H9 (cell line): ENCODE data around the gene EPN3. TPM values are rescaled to one million over a fixed set of nuclear protein-coding genes. Genes with fewer than 3 reads are reported as not detected.

Experiments
- DNase-seq: peaks from one replicate; pipeline ENCODE4 v3.0.0-alpha.2; 2017
- H2AFZ ChIP-seq: one replicate; pipeline ENCODE4 v1.6.1; 2013; ENCODE audit warnings: mild to moderate bottlenecking, low read length, control low read depth, moderate library complexity
- H2AK5ac ChIP-seq: 2 replicates; pipeline ENCODE4 v1.6.1; 2013; ENCODE audit warnings: low read length, control low read depth, mixed read lengths; ENCODE audit not compliant: insufficient read length
- H2BK120ac ChIP-seq: one replicate; pipeline ENCODE4 v1.6.1; 2013; ENCODE audit warnings: low read depth, mild to moderate bottlenecking, low read length, control low read depth, inconsistent platforms; ENCODE audit not compliant: poor library complexity, severe bottlenecking
- H2BK12ac ChIP-seq: 2 replicates; pipeline ENCODE4 v1.6.1; 2013; ENCODE audit warnings: low read length, control low read depth, mixed read lengths, low read depth; ENCODE audit not compliant: insufficient read length
- H2BK15ac ChIP-seq: 2 replicates; pipeline ENCODE4 v1.6.1; 2013; ENCODE audit warnings: low read depth, low read length, control low read depth
- H2BK20ac ChIP-seq: one replicate; pipeline ENCODE4 v1.6.1; 2013; ENCODE audit warnings: low read depth, mild to moderate bottlenecking, low read length, control low read depth, inconsistent platforms; ENCODE audit not compliant: poor library complexity, severe bottlenecking
- H2BK5ac ChIP-seq: 2 replicates; pipeline ENCODE4 v1.6.1; 2013; ENCODE audit warnings: low read length, control low read depth, mixed read lengths; ENCODE audit not compliant: insufficient read length
- H3K14ac ChIP-seq: 2 replicates; pipeline ENCODE4 v1.6.1; 2013; ENCODE audit warnings: low read length, control low read depth; ENCODE audit not compliant: insufficient read depth
- H3K18ac ChIP-seq: 2 replicates; pipeline ENCODE4 v1.6.1; 2013; ENCODE audit warnings: low read depth, mild to moderate bottlenecking, mixed read lengths, low read length, control low read depth; ENCODE audit not compliant: insufficient read length
- H3K23ac ChIP-seq: 2 replicates; pipeline ENCODE4 v1.6.1; 2013; ENCODE audit warnings: low read length, control low read depth, mixed read lengths, low read depth; ENCODE audit not compliant: insufficient read length
- H3K23me2 ChIP-seq: 2 replicates; pipeline ENCODE4 v1.6.1; 2013; ENCODE audit warnings: low read depth, mild to moderate bottlenecking, mixed read lengths, low read length, control low read depth; ENCODE audit not compliant: insufficient read length, poor library complexity, severe bottlenecking
- H3K27ac ChIP-seq: 2 replicates; pipeline ENCODE4 v1.5.1; 2013; ENCODE audit warnings: low read length, control low read depth, mixed read lengths, low read depth; ENCODE audit not compliant: insufficient read length
- H3K27me3 ChIP-seq: 2 replicates; pipeline ENCODE4 v1.6.1; 2013; ENCODE audit warnings: low read length, control low read depth, inconsistent platforms; ENCODE audit not compliant: insufficient read depth
- H3K4ac ChIP-seq: 2 replicates; pipeline ENCODE4 v1.6.1; 2013; ENCODE audit warnings: low read depth, mild to moderate bottlenecking, control low read depth, inconsistent platforms, low read length, moderate library complexity
- H3K4me1 ChIP-seq: 2 replicates; pipeline ENCODE4 v1.6.1; 2013; ENCODE audit warnings: low read length, control low read depth, inconsistent platforms; ENCODE audit not compliant: insufficient read depth
- H3K4me2 ChIP-seq: 2 replicates; pipeline ENCODE4 v1.6.1; 2013; ENCODE audit warnings: low read length, control low read depth, mixed read lengths; ENCODE audit not compliant: insufficient read length, insufficient read depth
- H3K56ac ChIP-seq: 2 replicates; pipeline ENCODE4 v1.6.1; 2013; ENCODE audit warnings: low read depth, mild to moderate bottlenecking, mixed read lengths, low read length, control low read depth; ENCODE audit not compliant: insufficient read length
- H3K79me1 ChIP-seq: 2 replicates; pipeline ENCODE4 v1.6.1; 2013; ENCODE audit warnings: low read depth, mild to moderate bottlenecking, moderate library complexity, low read length, control low read depth, inconsistent platforms; ENCODE audit not compliant: insufficient read depth, poor library complexity, severe bottlenecking
- H3K79me2 ChIP-seq: 2 replicates; pipeline ENCODE4 v1.6.1; 2013; ENCODE audit warnings: low read length, control low read depth, inconsistent platforms; ENCODE audit not compliant: insufficient read depth
- H3K9ac ChIP-seq: 2 replicates; pipeline ENCODE4 v1.6.1; 2013; ENCODE audit warnings: low read length, control low read depth, mixed read lengths; ENCODE audit not compliant: insufficient read length; ENCODE audit errors: extremely low read depth
- H3K9me3 ChIP-seq: one replicate; pipeline ENCODE4 v1.6.1; 2013; ENCODE audit warnings: low read depth, low read length, inconsistent platforms; ENCODE audit not compliant: control insufficient read depth
- H3T11ph ChIP-seq: one replicate; pipeline ENCODE4 v1.6.1; 2013; ENCODE audit warnings: mild to moderate bottlenecking, low read length, control low read depth, inconsistent platforms
- H4K20me1 ChIP-seq: one replicate; pipeline ENCODE4 v1.6.1; 2013; ENCODE audit not compliant: control insufficient read depth, insufficient read length, insufficient read depth
- H4K5ac ChIP-seq: 2 replicates; pipeline ENCODE4 v1.6.1; 2013; ENCODE audit warnings: low read depth, mild to moderate bottlenecking, mixed read lengths, low read length, control low read depth; ENCODE audit not compliant: insufficient read length
- H4K8ac ChIP-seq: replicated peaks from 2 replicates; pipeline ENCODE4 v1.6.1; 2013; ENCODE audit warnings: low read length, control low read depth, mixed read lengths, low read depth; ENCODE audit not compliant: insufficient read length
- H4K91ac ChIP-seq: 2 replicates; pipeline ENCODE4 v1.6.1; 2013; ENCODE audit warnings: low read depth, mild to moderate bottlenecking, moderate library complexity, mixed read lengths, low read length, control low read depth; ENCODE audit not compliant: insufficient read length
- H3K27ac Mint-ChIP-seq, 3 experiments: 2 replicates in 2 of 3; 3 replicates in 1 of 3; pipeline ENCODE4 v1.8.0; 2020 to 2021; ENCODE audit warnings: mixed read lengths in 3 of 3, mild to moderate bottlenecking in 1 of 3, moderate library complexity in 1 of 3
- H3K27me3 Mint-ChIP-seq: 2 replicates; pipeline ENCODE4 v1.8.0; 2021; ENCODE audit warnings: low read depth, mild to moderate bottlenecking, moderate library complexity, mixed read lengths
- H3K36me3 Mint-ChIP-seq, 3 experiments: 2 replicates in 2 of 3; 3 replicates in 1 of 3; pipeline ENCODE4 v1.8.0; 2020 to 2021; ENCODE audit warnings: low read depth in 3 of 3, mixed read lengths in 3 of 3; ENCODE audit not compliant: insufficient read depth in 1 of 3
- H3K4me1 Mint-ChIP-seq, 2 experiments: 2 replicates each; pipeline ENCODE4 v1.8.0; 2020; ENCODE audit warnings: mixed read lengths in 2 of 2
- H3K4me3 Mint-ChIP-seq, 2 experiments: 2 replicates in 1 of 2; 3 replicates in 1 of 2; pipeline ENCODE4 v1.8.0; 2020 to 2021; ENCODE audit warnings: mild to moderate bottlenecking in 2 of 2, mixed read lengths in 2 of 2, moderate library complexity in 1 of 2
- H3K9me3 Mint-ChIP-seq, 2 experiments: 2 replicates in 1 of 2; 3 replicates in 1 of 2; pipeline ENCODE4 v1.8.0; 2020; ENCODE audit warnings: mild to moderate bottlenecking in 2 of 2, mixed read lengths in 2 of 2, moderate library complexity in 1 of 2
- WGBS: extraction: QIAGEN DNeasy Blood & Tissue Kit; methylation state at CpG from one replicate; pipeline ENCODE4 v1.1.7; 2013; ENCODE audit warnings: missing lambda C conversion rate, low lambda C conversion rate, mixed read lengths; ENCODE audit not compliant: insufficient read length; ENCODE audit errors: extremely low coverage; 5-methylcytosine and 5-hydroxymethylcytosine counted together
- total RNA-seq: library from RNA; stranded (reverse); gene quantifications from 2 replicates; pipeline ENCODE4 v1.2.1, GENCODE V29; 2021
- TF ChIP-seq, protein P1 (sequence below): fragments of 200-600 bp; sonication (generic); conservative IDR thresholded peaks from 3 replicates; pipeline ENCODE4 v1.8.0; 2021; ENCODE audit warnings: antibody characterized with exemption, mild to moderate bottlenecking

The EPN3 gene
- total RNA-seq, 1 experiment from 2014 or later, result 1.9 TPM

DNA sequence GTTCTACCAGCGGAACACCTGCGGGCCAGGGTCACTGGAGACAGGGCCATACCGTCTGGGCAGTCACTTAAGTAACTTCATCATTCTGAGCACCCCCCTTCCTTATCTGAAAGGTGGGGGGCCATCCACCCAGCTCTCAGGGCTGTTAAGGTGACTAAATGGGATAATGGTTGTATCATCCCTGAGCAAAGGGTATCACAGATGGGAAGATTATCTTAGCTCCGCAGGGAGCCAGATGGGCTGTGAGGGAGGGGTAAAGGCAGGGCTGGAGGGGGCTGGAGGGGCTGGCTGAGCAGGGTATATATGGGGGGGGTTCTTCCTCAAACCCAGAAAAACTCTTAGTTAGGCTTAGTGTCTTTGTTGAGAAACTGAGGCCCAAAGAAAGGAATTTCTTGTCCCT, 25.1 kb downstream of the EPN3 start:
- TF ChIP-seq, protein P1, sequence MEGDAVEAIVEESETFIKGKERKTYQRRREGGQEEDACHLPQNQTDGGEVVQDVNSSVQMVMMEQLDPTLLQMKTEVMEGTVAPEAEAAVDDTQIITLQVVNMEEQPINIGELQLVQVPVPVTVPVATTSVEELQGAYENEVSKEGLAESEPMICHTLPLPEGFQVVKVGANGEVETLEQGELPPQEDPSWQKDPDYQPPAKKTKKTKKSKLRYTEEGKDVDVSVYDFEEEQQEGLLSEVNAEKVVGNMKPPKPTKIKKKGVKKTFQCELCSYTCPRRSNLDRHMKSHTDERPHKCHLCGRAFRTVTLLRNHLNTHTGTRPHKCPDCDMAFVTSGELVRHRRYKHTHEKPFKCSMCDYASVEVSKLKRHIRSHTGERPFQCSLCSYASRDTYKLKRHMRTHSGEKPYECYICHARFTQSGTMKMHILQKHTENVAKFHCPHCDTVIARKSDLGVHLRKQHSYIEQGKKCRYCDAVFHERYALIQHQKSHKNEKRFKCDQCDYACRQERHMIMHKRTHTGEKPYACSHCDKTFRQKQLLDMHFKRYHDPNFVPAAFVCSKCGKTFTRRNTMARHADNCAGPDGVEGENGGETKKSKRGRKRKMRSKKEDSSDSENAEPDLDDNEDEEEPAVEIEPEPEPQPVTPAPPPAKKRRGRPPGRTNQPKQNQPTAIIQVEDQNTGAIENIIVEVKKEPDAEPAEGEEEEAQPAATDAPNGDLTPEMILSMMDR, result no peak
- H2AK5ac ChIP-seq, result no peak overlapping the region
- no peaks in the 10 kb centered on the region for H3K9me3 ChIP-seq
- H3K4me2 ChIP-seq, result no peak overlapping the region
- H4K20me1 ChIP-seq, result no peaks in the 10 kb centered on the region
- Mint-ChIP-seq H3K4me1 (peaks cover 11 to 19% of the 10 kb centered on the region in 2 experiments), H3K9me3 (no peaks in the 10 kb centered on the region), H3K36me3 (no peaks in the 10 kb centered on the region), H3K27me3 (peaks cover 57% of the 10 kb centered on the region), H3K4me3 (peak overlapping the region in 1 of 2 experiments; percentile 46; a peak in 1 of 5 replicates), H3K27ac (no peak overlapping the region)
- H3K18ac ChIP-seq, result no peak overlapping the region
- H3K9ac ChIP-seq, result no peak overlapping the region
- H3K23ac ChIP-seq, result no peak overlapping the region
- H3K27me3 ChIP-seq, result peaks cover 20% of the 10 kb centered on the region
- no peak overlapping the region for H4K8ac ChIP-seq
- H3K23me2 ChIP-seq, result peaks cover 26% of the 10 kb centered on the region
- no peaks in the 10 kb centered on the region for H3K79me2 ChIP-seq
- no peak overlapping the region for H3K4ac ChIP-seq
- no peaks in the 10 kb centered on the region; the same call in 1 of the 2 replicates for H3K4me1 ChIP-seq
- no peak overlapping the region for H2BK5ac ChIP-seq
- no peak overlapping the region for H3T11ph ChIP-seq
- no peak overlapping the region for H4K5ac ChIP-seq
- H2BK20ac ChIP-seq, result no peak overlapping the region
- no peak overlapping the region for H3K56ac ChIP-seq
- no peak overlapping the region for H2AFZ ChIP-seq
- no peak for DNase-seq
- no peak overlapping the region for H2BK15ac ChIP-seq
- WGBS, result no CpG with 5 or more reads among the region's 4 CpGs
- no peaks in the 10 kb centered on the region for H3K79me1 ChIP-seq
- no peak overlapping the region for H3K27ac ChIP-seq
- H3K14ac ChIP-seq, result no peak overlapping the region
- H2BK120ac ChIP-seq, result no peak overlapping the region
- no peak overlapping the region for H2BK12ac ChIP-seq
- no peak overlapping the region for H4K91ac ChIP-seq
